Measurements from ENCODE around the gene HTT-AS. TPM values are rescaled to one million over a fixed set of nuclear protein-coding genes. Genes with fewer than 3 reads are reported as not detected.

The HTT-AS gene
- total RNA-seq, 1 donor from 2014 or later: not detected

GRCh38 chr4:3119464-3119863, 45.1 kb upstream of the HTT-AS start:
- no peak overlapping the region for H3K27ac ChIP-seq
- intact Hi-C loops (cut with DNase I): no loop called here
- no peaks in the 10 kb centered on the region for H3K9me3 ChIP-seq
- no peak for TF ChIP-seq CTCF (IDR thresholded peaks at IDR 0.05)
- no peak overlapping the region for H3K4me3 ChIP-seq
- no peaks in the 10 kb centered on the region for H3K27me3 ChIP-seq
- peaks cover 15% of the 10 kb centered on the region for H3K4me1 ChIP-seq
- DNase-seq: no peak
- H3K36me3 ChIP-seq: peaks cover 66% of the 10 kb centered on the region
- no peak for ATAC-seq

- Histone ChIP-seq H3K27ac (no peak overlapping the region), H3K4me1 (peaks cover 16% of the 10 kb centered on the region), H3K36me3 (peaks cover 67% of the 10 kb centered on the region), H3K9me3 (no peaks in the 10 kb centered on the region), H3K4me3 (no peak overlapping the region), H3K27me3 (no peaks in the 10 kb centered on the region)
- no peak for TF ChIP-seq CTCF (IDR thresholded peaks at IDR 0.05)
- DNase-seq (no peak), ATAC-seq (no peak)
- intact Hi-C loops (cut with DNase I): no loop called here
Observed at GRCh38 chr4:3118312-3118711, 44.0 kb upstream of the HTT-AS start.

DNA sequence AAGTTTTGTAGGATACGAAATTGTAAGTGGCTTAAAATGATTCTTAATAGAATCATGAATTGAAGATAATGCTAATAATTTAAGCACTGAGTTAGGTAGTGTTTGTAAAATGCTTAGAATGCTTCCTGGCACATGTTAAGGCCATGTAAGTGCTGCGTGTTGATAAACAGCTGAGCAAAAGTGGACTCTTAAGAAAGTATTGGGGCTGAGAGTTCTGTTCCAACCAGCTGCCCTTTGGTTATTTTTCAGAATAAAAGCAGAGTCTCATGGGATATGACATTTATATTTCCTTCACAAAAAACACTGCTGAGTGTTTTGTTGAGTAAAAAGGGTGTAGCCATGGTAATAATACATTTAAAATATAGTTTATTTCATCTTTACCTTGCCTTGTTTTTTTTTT, 42.6 kb upstream of the HTT-AS start:
- no peak overlapping the region for H3K4me3 ChIP-seq
- H3K9me3 ChIP-seq: no peaks in the 10 kb centered on the region
- no peak for ATAC-seq
- no peak for DNase-seq
- no peak for TF ChIP-seq CTCF (IDR thresholded peaks at IDR 0.05)
- peaks cover 19% of the 10 kb centered on the region for H3K4me1 ChIP-seq
- intact Hi-C loops (cut with DNase I): no loop called here
- no peak overlapping the region for H3K27ac ChIP-seq
- H3K27me3 ChIP-seq: no peaks in the 10 kb centered on the region
- peaks cover 76% of the 10 kb centered on the region for H3K36me3 ChIP-seq

DNA sequence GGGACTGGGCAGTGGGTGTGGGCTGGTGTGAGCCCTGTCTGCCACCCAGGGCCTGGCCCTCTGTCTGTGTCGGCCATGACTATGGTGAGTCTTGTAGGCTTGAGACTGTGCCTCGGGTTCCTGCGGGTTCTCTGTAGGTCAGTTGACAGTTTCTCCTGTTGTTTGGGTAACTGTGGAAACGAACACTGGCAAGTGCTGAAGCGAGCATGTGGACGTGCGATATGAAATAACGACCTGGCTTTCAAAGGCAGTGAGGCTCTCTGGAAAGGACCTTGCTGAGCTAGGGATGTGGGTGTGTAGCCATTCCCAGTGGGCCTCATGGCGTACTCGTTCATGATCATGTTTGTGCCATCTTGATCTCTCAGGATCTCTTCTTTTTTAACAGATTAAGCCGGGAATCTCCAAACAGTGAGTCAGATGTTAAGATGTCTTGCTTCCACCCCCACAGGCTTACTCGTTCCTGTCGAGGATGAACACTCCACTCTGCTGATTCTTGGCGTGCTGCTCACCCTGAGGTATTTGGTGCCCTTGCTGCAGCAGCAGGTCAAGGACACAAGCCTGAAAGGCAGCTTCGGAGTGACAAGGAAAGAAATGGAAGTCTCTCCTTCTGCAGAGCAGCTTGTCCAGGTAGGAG, 41.4 kb upstream of the HTT-AS start:
- Histone ChIP-seq H3K27me3 (no peaks in the 10 kb centered on the region), H3K4me1 (peaks cover 15% of the 10 kb centered on the region), H3K36me3 (peaks cover 70% of the 10 kb centered on the region), H3K27ac (no peak overlapping the region), H3K4me3 (no peak overlapping the region), H3K9me3 (no peaks in the 10 kb centered on the region)
- no peak for TF ChIP-seq CTCF (IDR thresholded peaks at IDR 0.05)
- ATAC-seq: no peak
- intact Hi-C loops (cut with DNase I): no loop called here
- no peak for DNase-seq

- DNase-seq (no peak), ATAC-seq (no peak)
- Histone ChIP-seq H3K4me3 (no peak overlapping the region), H3K36me3 (peaks cover 68% of the 10 kb centered on the region), H3K9me3 (no peaks in the 10 kb centered on the region), H3K27me3 (no peaks in the 10 kb centered on the region), H3K4me1 (peaks cover 15% of the 10 kb centered on the region), H3K27ac (no peak overlapping the region)
- no peak for TF ChIP-seq CTCF (IDR thresholded peaks at IDR 0.05)
- intact Hi-C loops (cut with DNase I): no loop called here
Observed at GRCh38 chr4:3114377-3114776, 40.0 kb upstream of the HTT-AS start.
